ENCODE measurements around the gene ALPK3. TPM values are rescaled to one million over a fixed set of nuclear protein-coding genes. Genes with fewer than 3 reads are reported as not detected.

The ALPK3 gene
- total RNA-seq, 2 donors from 2014 or later, result 7.8 to 15.8 TPM

GRCh38 chr15:84819791-84820190 lies 2.6 kb downstream of the ALPK3 start:
- Histone ChIP-seq H3K9me3 (no peaks in the 10 kb centered on the region), H3K27ac (peak overlapping the region; percentile 76 to 82 (median 79)), H3K4me1 (peaks cover 28% of the 10 kb centered on the region), H3K27me3 (no peaks in the 10 kb centered on the region), H3K4me3 (no peak overlapping the region), H3K36me3 (replicated peaks in 1 of 2; ENCODE audit: insufficient read depth in 1 of 2, low read depth in 2 of 2) (no peaks in the 10 kb centered on the region)
- intact Hi-C loops (cut with DNase I), result no loop called here
- WGBS, 2 donors, result 86 to 100% methylated on average over 2 of the region's 2 CpGs
- DNase-seq, result no peak
- no peak for ATAC-seq
- no peak for TF ChIP-seq POLR2A (IDR thresholded peaks at IDR 0.05)
- TF ChIP-seq, protein P1, sequence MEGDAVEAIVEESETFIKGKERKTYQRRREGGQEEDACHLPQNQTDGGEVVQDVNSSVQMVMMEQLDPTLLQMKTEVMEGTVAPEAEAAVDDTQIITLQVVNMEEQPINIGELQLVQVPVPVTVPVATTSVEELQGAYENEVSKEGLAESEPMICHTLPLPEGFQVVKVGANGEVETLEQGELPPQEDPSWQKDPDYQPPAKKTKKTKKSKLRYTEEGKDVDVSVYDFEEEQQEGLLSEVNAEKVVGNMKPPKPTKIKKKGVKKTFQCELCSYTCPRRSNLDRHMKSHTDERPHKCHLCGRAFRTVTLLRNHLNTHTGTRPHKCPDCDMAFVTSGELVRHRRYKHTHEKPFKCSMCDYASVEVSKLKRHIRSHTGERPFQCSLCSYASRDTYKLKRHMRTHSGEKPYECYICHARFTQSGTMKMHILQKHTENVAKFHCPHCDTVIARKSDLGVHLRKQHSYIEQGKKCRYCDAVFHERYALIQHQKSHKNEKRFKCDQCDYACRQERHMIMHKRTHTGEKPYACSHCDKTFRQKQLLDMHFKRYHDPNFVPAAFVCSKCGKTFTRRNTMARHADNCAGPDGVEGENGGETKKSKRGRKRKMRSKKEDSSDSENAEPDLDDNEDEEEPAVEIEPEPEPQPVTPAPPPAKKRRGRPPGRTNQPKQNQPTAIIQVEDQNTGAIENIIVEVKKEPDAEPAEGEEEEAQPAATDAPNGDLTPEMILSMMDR (IDR thresholded peaks at IDR 0.05), result no peak

- WGBS, 2 donors, result 84 to 92% methylated on average over 8 of the region's 8 CpGs
- H3K27me3 ChIP-seq, result no peaks in the 10 kb centered on the region
- no peaks in the 10 kb centered on the region for H3K36me3 ChIP-seq (replicated peaks in 1 of 2; ENCODE audit: insufficient read depth in 1 of 2, low read depth in 2 of 2)
- no peak overlapping the region for H3K27ac ChIP-seq
- H3K4me3 ChIP-seq, result no peak overlapping the region
- peaks cover 34% of the 10 kb centered on the region for H3K4me1 ChIP-seq
- DNase-seq (no peak), ATAC-seq (no peak)
- no peak for TF ChIP-seq POLR2A (IDR thresholded peaks at IDR 0.05)
- TF ChIP-seq, protein P1 (IDR thresholded peaks at IDR 0.05), result no peak
- intact Hi-C loops (cut with DNase I), result no loop called here
- H3K9me3 ChIP-seq, result no peaks in the 10 kb centered on the region
These were observed 4.4 kb downstream of the ALPK3 start for GRCh38 chr15:84821501-84822021.

DNA sequence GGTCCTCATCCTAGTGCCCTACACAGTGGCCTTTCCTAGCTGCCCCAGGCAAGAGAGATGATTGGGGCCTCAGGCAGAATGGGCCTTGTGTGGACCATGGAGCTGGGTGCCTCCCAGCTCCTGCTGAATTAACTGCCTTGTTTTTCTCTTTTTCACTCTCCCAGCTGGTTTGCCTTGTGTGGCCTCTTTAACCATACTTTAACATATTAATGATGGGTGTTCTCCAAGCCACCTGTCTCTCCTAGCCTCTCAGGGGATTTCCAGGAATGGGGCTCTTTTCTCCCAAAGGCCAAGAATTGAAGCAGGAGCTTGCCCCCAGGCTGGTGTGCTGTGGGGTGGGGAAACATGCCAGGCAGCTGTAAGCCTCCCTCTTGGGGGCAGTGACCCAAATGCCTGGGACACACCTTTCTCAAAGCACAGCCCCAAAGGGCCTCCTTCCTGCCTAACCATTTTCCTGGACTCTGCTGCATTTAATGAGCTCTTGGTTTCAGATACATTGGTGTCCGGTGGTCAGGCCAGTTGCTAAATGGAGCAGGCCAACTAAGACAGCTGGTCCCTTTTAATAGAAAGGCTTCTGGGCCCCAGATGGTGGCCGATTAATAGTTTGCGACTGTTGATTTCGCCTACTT lies 5.6 kb downstream of the ALPK3 start:
- H3K4me1 ChIP-seq, result peaks cover 33% of the 10 kb centered on the region
- DNase-seq (no peak), ATAC-seq (no peak)
- TF ChIP-seq POLR2A (IDR thresholded peaks at IDR 0.05), result no peak
- TF ChIP-seq, protein P1 (IDR thresholded peaks at IDR 0.05), result no peak
- H3K4me3 ChIP-seq, result no peak overlapping the region
- no peaks in the 10 kb centered on the region for H3K27me3 ChIP-seq
- WGBS, 2 donors, result 85 to 89% methylated on average over 4 of the region's 4 CpGs
- intact Hi-C loops (cut with DNase I), result no loop called here
- no peak overlapping the region for H3K27ac ChIP-seq
- H3K9me3 ChIP-seq, result no peaks in the 10 kb centered on the region
- H3K36me3 ChIP-seq (replicated peaks in 1 of 2; ENCODE audit: insufficient read depth in 1 of 2, low read depth in 2 of 2), result no peaks in the 10 kb centered on the region

DNA sequence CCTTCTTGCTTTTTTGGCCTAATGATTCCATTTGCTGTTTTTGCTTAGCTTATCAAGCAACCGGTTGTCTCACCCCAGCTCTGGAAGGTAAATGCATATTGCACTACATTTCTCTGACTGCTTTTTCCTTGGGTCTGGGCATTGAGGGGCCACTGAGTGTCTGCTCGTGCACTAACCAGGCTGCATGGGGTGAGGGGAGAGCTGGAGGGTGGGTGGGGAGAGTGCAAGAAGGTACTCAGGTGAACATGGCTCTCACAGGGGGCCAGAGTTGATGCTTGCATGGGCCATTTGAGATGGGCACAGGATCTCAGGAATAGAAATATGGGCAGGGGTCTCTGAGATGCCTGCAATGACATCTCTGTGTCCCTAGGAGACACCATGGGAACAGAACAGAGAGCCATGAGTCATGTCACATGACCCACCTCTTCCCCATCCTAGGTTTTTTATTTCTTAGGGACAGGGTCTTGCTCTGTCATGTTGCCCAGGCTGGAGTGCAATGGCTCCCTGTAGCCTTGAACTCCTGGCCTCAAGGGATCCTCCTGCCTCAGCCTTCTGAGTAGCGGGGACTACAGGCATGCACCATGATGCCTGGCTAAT lies 6.2 kb downstream of the ALPK3 start:
- Histone ChIP-seq H3K27me3 (no peaks in the 10 kb centered on the region), H3K27ac (no peak overlapping the region), H3K36me3 (replicated peaks in 1 of 2; ENCODE audit: insufficient read depth in 1 of 2, low read depth in 2 of 2) (no peaks in the 10 kb centered on the region), H3K4me3 (no peak overlapping the region), H3K4me1 (peaks cover 32% of the 10 kb centered on the region), H3K9me3 (no peaks in the 10 kb centered on the region)
- intact Hi-C loops (cut with DNase I), result no loop called here
- WGBS, 2 donors, result 89 to 93% methylated on average over 3 of the region's 3 CpGs
- no peak for TF ChIP-seq POLR2A (IDR thresholded peaks at IDR 0.05)
- TF ChIP-seq, protein P1 (IDR thresholded peaks at IDR 0.05), result no peak
- DNase-seq (no peak), ATAC-seq (no peak)
